AG04449 (cell line): ENCODE results near the gene PIGX.
"Not testable (repeated sequence)": the region's sequence is repeated elsewhere in the genome, so short reads cannot be mapped to it uniquely, and the experiment has no call there.

Experiments
- CTCF ChIA-PET: fragments of 350-600 bp; formaldehyde crosslinking; extraction: SDS; loops from one replicate; lab custom pipeline; 2021; ENCODE audit warnings: antibody characterized with exemption; lab: Yijun Ruan, JAX
- POLR2A ChIA-PET: fragments of 400-600, 350-600 bp; formaldehyde crosslinking; extraction: SDS; loops from one replicate; lab custom pipeline; 2020; ENCODE audit warnings: antibody characterized with exemption, inconsistent platforms; lab: Yijun Ruan, JAX
- DNase-seq: peaks from one replicate; pipeline ENCODE4 v3.0.0-alpha.2; 2010; ENCODE audit warnings: low read depth, low spot score
- H3K4me3 ChIP-seq: 2 replicates; pipeline ENCODE4 v1.5.1; 2011; ENCODE audit warnings: low read depth, mild to moderate bottlenecking, control low read depth, low read length
- TF ChIP-seq, protein P1 (sequence below): IDR thresholded peaks from one replicate; pipeline ENCODE4 v1.5.1; 2011; ENCODE audit warnings: mild to moderate bottlenecking, moderate library complexity, low read length, control low read depth, inconsistent platforms; ENCODE audit not compliant: insufficient read depth; ENCODE audit errors: missing control alignments

The PIGX gene

DNA sequence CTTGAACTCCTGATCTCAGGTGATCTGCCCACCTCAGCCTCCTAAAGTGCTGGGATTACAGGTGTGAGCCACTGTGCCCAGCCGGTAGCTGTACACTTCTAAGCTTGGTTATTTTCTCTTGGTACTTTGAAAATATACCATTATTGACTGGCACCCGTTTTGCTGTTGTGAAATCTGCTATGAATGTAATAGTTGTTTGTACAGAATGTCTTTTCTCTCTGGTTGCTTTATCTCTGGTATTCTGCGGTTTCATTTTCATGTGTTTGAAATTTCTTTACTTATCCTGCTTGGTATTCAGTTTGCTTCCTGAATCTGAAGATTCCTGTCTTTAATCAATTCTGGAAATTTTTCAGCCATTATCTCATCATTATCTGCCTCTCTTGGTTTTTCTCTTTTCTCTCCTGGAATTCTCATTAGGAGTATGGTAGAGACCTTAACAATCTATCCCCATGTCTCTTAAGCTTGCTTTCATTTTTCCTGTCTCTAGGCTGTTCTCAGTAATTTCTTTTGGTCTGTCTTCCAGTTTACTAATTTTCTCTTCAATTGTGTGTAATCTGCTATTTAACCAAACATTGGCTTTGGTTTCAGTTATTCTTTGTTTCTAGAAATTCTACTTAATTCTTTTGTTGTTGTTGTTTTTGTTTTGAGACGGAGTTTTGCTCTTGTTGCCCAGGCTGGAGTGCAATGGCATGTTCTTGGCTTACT is 24.6 kb downstream of the PIGX start:
- ChIA-PET POLR2A (no interaction called here), CTCF (no interaction called here)
- no peak for DNase-seq
- TF ChIP-seq, protein P1, sequence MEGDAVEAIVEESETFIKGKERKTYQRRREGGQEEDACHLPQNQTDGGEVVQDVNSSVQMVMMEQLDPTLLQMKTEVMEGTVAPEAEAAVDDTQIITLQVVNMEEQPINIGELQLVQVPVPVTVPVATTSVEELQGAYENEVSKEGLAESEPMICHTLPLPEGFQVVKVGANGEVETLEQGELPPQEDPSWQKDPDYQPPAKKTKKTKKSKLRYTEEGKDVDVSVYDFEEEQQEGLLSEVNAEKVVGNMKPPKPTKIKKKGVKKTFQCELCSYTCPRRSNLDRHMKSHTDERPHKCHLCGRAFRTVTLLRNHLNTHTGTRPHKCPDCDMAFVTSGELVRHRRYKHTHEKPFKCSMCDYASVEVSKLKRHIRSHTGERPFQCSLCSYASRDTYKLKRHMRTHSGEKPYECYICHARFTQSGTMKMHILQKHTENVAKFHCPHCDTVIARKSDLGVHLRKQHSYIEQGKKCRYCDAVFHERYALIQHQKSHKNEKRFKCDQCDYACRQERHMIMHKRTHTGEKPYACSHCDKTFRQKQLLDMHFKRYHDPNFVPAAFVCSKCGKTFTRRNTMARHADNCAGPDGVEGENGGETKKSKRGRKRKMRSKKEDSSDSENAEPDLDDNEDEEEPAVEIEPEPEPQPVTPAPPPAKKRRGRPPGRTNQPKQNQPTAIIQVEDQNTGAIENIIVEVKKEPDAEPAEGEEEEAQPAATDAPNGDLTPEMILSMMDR, result no peak
- H3K4me3 ChIP-seq, result no peak overlapping the region

DNA sequence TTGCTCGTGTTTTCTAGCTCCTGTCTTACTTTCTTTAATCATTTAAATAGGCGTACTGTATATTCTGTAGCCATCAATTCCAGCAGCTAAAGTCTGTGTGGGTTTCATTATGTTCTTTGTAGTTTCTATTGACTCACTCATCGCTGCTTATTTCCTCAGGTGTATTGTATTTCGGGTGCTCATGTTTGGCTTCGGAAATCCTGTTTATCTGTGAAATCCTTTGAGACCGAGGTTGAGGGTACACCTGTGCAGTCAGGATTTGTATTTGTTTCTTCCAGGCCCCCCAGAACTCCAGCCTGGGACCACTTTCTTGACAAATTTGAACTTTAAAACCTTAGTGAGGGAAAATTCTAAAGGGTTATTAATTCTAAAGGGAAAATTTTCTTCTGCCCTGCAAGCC is 25.5 kb downstream of the PIGX start:
- DNase-seq, result no peak

DNA sequence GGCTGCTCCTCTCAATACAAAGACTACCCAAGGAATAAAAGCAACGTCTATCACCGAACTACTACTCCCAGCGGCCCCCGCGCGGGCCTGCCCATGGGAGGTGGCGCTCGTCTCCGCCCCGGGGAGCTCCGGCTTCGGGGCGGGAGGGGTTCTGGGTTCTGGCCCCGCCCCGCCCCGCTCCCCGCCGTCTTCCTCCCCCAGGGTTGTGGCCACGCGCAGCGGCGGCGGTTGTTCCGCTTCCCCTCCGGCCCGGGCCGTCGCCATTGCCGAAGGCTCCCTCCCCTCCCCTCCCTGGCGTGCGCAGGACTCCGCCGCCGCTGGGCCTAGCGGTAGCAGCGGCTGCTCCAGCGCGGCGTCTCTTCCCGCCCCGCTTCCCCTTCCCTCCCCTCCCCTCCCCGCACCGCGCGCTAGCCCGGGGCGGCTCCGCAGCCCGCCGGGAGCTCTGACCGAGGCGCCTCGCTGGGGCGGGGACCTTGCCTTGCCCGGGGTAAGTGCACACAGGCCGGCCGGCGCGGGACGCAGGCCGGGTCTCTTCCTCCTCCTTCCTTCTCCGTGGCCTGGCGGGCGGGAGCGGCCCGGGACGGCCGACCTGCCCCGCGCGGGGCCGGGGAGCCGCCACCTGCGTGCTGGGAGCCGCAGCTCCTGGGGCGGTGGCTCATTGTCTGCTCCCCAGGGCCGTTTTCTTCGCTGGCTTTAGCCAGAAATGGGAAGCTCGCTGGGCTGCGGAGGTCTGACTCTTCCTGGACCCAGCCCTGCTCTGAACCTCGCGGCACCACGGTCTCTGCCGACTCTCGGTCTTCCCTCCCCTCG is 27.7 kb downstream of the PIGX start, which contains the start of gene PAK2:
TSS of gene PAK2 (plus strand) at position 187 of the 810 bp plus-strand sequence. CDS start 42,790 bp downstream, outside the sequence.
- TF ChIP-seq, protein P1, result no peak
- DNase-seq, result no peak
- ChIA-PET POLR2A (interaction anchor here (0.7 to 1.9 kb wide), 3 partner anchors 28 to 328 kb away, joined by 3 to 9 read pairs (median 6); partner anchors contain the start of genes CEP19, NCBP2 and PIGX), CTCF (interaction anchor here (1.1 to 1.5 kb wide), 3 partner anchors 9 to 239 kb away, joined by 3 to 4 read pairs (median 4); no protein-coding TSS in a partner anchor)
- peak within 1 kb of the TSS; percentile 83 for H3K4me3 ChIP-seq

More for the DNA sequence above, 25.5 kb downstream of the PIGX start:
- ChIA-PET CTCF (no interaction called here), POLR2A (no interaction called here)
- TF ChIP-seq, protein P1, result no peak
- H3K4me3 ChIP-seq, result no peak overlapping the region

DNA sequence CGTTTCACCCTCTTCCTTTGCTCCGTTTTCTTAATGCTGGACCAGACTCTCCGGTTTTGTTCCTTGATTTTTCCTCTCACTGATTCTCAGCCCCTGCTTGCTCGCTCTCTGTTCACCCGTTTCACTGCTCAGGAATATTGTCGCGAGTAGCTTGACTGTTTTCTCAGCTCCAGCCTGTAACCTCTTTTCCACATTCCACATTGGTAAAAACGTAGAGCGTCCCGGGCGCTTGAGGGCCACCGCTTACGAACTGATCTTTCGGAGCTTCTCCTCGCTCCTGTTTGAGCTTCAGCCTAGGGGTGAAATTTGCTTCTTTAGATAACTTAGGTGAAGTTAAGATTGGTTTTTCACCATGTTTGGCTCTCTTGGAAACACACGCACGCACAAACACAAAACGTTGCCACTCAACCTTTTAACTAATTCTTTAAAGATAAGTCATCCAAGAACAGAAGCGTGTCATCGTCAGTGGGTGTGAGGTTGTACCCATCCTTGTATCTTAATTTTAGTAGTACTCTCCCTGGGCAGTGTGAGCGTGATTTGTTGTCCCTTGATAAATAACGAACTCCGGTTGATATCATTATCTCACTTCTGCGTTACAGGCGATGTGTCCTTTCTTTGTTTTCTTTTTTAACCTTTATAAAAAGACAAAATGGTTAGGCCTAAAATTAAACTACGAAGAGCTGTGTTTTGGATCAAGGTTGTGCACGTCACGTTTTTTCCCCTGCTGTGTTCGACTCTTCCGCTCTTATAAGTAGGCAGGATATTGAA is 28.5 kb downstream of the PIGX start:
- POLR2A ChIA-PET, result interaction anchor here (1.5 to 1.9 kb wide), 2 partner anchors 29 to 201 kb away, joined by 6 to 9 read pairs; partner anchors contain the start of genes CEP19, NCBP2 and PIGX
- peak overlapping the region; percentile 83 for H3K4me3 ChIP-seq
- DNase-seq, result no peak
- TF ChIP-seq, protein P1, result no peak
- CTCF ChIA-PET, result interaction anchor here (1.0 to 1.5 kb wide), 4 partner anchors 96 to 238 kb away, joined by 3 to 4 read pairs (median 4); partner anchors contain the start of gene PIGZ

DNA sequence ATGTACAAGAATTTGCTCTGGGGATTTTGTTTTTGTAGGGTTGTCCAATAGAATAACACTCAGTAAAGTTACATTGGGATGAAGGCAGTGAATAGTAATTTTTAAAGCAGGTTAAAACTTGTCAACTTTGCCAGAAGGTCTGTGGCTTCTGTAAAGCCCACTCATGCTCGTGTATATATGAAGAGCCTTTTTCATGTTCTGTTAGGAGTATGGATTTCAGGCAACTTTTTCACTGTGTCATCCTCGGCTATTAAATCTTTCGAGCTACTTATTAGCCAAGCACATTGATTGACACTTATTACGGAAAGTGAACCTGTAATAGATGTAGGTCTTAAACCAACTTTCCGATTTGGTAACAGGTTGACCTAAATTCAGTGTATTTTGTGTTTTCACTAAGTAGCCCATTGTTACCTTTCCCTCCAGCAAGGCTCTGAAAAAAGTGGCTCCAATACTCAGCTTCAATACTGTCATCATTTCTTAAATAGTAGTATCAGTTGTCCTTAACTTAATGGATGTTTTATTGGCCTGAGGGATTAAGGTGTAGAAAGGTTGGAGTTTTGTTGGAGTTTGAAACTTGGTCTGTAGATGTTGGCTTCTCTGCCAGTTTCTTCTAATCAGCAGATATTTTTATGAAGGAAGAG is 29.2 kb downstream of the PIGX start:
- DNase-seq, result no peak
- TF ChIP-seq, protein P1, result no peak
- POLR2A ChIA-PET, result interaction anchor here (1.5 kb wide), 1 partner anchor 200 kb away, joined by 6 read pairs; the partner anchor contains the start of gene NCBP2
- CTCF ChIA-PET, result interaction anchor here (1.0 to 1.2 kb wide), 2 partner anchors 133 to 228 kb away, joined by 3 read pairs; partner anchors contain the start of gene PIGZ
- H3K4me3 ChIP-seq, result peak overlapping the region; percentile 83

DNA sequence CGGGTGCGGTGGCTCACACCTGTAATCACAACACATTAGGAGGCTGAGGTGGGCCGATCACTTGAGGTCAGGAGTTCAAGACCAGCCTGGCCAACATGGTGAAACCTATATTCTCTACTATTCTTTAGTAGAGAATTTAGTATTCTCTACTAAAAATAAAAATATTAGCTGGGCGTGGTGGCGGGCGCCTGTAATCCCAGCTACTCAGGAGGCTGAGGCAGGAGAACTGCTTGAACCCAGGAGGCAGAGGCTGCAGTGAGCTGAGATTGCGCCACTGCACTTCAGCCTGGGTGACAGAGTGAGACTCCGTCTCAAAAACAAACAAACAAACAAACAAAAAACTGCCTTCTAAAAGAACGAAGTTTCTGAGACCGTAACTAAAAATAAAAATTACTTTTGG is 31.4 kb downstream of the PIGX start:
- POLR2A ChIA-PET, CTCF ChIA-PET, H3K4me3 ChIP-seq, DNase-seq: not testable (repeated sequence)
